HG03457 (cell line): ENCODE measurements around the gene GGA2.
A peak's percentile ranks its signal among the peaks of the same experiment; 100 is the strongest.
"Not testable (repeated sequence)": the region's sequence is repeated elsewhere in the genome, so short reads cannot be mapped to it uniquely, and the experiment has no call there.

Source experiments
- ATAC-seq: cut with Tn5 transposase; IDR thresholded peaks from one replicate; pipeline ENCODE4 v1.9.1; 2021; ENCODE audit warnings: moderate number of reproducible peaks; ENCODE audit not compliant: unreplicated experiment

GGA2 gene

GRCh38 chr16:23510164-23510914 lies at the start of gene GGA2:
GGA2 (minus strand) TSS chr16:23510494; CDS start chr16:23510411, 83 bp downstream.
- ATAC-seq = peak; percentile 56

DNA sequence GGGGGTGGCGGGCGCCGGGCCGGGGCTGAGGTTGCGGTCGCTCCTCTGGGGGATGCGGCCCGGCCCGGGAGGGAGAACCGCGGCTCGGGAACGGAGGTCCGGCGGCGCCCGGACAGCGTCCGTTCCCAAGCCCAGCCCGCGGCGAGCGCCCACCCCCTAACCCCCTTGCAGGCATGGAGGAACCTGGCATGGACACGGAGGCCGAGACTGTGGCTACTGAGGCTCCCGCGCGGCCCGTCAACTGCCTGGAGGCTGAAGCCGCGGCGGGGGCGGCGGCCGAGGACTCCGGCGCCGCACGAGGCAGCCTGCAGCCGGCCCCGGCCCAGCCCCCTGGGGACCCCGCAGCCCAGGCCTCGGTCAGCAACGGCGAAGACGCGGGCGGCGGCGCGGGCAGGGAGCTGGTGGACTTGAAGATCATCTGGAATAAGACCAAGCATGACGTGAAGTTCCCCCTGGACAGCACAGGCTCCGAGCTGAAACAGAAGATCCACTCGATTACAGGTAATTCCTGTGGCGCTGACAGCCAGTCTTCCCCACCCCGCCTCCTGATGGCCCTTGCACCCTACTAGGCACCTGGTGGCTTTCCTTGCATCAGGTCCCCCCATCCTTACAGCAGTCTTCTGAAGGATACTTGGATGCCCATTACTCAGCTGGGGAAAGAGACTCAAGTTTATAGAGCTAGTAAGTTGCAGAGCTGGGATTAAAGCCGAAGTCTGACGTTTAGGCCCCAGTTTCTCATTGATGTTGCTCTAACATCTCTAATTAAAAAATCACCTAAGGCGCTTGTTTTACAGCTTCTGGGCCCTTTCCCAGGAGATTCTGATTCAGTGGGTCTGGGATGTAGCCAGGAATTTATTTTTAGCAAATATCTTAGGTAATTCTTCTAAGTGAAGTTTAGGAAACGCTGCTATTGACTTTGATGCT lies 47.7 kb upstream of the GGA2 start:
- ATAC-seq = peak; percentile 1

GRCh38 chr16:23556881-23557778 lies 46.8 kb upstream of the GGA2 start, which contains the start of the genes EARS2 and UBFD1:
EARS2 (minus strand) TSS chr16:23557350; CDS start chr16:23557343, 7 bp downstream.
UBFD1 (plus strand) TSS chr16:23557727; CDS start chr16:23557743, 16 bp downstream.
- peak; percentile 73 for ATAC-seq

DNA sequence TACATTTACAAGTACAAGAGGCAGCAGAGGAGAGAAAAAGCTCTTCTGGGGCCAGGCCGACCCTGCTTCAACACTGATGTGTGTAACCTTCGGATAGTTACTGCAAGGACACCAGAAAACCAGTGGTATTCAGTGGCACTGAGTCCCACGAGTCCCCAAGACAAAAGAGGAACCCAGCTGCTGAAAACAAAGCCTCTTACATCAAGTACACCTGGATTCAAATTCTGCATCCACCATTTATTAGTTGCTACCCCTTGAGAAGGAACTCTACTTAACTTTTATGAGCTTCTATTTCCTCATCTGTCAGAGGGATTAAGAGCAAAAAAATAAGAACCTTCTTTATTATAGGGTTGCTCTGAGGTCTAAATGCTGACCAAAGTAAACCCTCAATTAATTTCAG lies 44.2 kb upstream of the GGA2 start:
- ATAC-seq = no peak

GRCh38 chr16:23552161-23552560 lies 41.9 kb upstream of the GGA2 start:
- no peak for ATAC-seq

DNA sequence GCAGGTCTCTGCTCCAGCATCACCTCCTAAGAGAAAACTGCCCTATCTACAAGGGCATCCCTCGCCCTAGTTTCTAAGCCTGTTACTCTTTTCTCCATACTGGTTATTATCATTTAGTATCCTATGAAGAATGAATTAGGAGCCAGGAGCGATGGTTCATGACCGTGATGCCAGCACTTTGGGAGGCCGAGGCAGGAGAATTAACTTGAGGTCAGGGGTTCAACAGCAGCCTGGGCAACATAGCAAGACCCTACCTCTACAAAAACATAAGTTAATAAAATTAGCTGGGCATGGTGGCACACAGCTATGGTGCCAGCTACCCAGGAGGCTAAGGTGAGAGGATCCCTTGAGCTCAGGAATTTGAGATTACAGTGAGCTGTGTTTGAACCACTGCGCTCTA lies 39.6 kb upstream of the GGA2 start:
- no peak for ATAC-seq

DNA sequence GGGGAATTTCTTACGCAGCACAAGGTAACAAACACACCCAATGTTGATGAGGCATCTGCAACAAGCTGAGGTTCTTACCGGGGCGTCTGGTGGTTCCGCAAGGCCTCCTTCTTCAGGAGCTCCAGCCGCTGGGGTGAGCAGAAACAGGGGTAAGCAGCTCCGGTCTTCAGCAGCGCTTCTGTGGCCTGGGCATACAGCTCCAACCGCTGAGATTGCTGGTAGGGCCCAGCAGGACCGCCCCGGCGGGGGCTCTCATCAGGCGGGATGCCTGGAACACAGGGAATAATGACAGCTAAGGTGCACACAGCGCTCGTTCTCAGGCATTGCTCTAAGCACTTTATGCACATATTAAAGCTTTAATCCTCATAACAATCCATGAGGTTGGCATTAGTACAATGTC lies 34.1 kb upstream of the GGA2 start:
- no peak for ATAC-seq

DNA sequence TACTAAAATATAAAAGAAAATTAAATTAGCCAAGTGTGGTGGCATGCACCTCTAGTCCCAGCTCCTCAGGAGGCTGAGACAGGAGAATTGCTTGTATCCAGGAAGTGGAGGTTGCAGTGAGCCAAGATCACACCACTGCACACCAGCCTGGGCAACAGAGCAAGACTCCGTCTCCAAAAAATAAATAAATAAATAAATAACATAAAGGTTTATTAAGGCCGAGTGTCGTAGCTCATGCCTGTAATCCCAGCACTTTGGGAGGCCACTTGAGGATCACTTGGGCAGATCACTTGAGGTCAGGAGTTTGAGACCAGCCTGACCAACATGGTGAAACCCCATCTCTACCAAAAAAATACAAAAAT lies 30.5 kb upstream of the GGA2 start:
- not testable (repeated sequence) for ATAC-seq

- ATAC-seq = no peak
These were observed 29.9 kb upstream of the GGA2 start for GRCh38 chr16:23539984-23540816.

DNA sequence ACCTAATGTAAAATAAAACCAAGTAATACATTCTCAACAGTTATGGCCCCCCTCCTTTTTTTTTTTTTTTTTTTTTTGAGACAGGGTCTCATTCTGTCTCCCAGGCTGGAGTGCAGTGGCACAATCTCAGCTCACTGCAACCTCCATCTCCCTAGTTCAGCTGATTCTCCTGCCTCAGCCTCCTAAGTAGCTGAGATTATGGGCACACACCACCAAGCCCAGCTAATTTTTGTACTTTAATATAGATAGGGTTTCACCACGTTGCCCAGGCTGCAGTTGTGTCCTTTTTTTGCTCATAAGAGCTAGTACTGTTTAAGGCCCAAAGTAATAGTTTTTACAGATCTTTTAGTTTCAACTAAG lies 28.6 kb upstream of the GGA2 start:
- no peak for ATAC-seq

- no peak for ATAC-seq
These were observed 27.1 kb upstream of the GGA2 start for GRCh38 chr16:23537390-23537789.

GRCh38 chr16:23535901-23536300 lies 25.6 kb upstream of the GGA2 start:
- ATAC-seq = no peak

DNA sequence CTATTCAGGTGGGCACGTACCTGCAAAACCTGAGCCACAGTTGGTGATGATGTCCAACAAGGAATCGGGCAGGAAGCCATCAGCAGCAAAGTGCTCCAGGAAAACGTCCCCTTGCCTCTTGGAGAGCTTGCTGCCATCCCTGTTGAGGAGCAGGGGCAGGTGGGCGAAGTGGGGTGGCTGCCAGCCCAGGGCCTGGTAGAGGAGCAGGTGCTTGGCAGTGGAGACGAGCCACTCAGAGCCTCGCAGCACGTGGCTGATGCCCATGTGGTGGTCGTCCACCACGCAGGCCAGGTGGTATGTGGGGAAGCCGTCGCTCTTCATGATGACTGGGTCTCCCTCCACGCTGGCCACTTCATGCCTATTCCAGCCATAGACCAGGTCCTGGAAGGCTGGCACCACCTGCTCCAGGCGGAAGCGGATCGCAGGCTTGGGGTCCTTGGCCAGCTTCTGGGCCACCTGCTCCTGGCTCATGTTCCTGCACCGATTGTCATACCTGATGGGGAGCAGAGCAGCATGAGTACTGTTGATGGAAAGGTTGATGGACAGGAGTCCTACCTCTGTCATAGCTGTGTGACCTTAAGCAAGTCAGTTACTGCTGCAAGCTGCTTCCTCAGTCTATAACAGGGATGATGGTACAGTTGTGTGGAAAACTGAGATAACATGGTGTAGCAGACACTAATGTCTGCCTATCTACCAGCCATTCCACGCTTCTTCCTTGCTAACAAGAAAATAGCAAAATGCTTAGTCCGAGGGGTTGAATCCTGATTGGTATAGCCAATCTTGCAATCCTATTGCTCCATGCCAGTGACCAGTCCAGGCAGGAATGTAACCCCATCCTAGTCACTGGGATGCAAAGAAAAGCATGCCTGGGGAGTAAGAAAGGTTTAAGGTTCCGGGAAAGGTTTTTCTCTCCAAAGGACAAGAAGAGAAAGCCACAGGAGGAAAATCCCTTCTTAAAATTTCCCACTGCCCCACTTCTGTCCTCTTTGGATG lies 24.9 kb upstream of the GGA2 start:
- no peak for ATAC-seq

DNA sequence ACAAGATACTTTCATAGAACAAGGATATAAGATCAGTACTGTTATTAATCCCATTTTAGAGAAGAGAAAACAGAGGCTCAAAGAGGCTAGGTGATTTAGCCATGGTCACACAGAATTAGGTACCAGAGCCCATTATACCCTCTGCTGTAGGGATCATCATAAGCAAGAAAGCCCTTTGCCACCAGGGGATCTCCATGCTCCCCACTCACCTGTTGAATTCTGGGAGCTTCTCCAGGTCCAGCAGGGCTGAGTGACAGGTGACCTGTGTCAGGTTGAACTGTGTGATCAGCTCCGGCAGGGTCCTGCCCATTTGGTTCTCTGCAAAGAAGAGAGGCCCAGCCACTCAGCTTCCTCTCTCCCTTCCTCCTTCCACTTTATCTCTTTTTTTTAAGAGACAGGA lies 22.2 kb upstream of the GGA2 start:
- no peak for ATAC-seq

GRCh38 chr16:23530062-23530461 lies 19.8 kb upstream of the GGA2 start:
- no peak for ATAC-seq

DNA sequence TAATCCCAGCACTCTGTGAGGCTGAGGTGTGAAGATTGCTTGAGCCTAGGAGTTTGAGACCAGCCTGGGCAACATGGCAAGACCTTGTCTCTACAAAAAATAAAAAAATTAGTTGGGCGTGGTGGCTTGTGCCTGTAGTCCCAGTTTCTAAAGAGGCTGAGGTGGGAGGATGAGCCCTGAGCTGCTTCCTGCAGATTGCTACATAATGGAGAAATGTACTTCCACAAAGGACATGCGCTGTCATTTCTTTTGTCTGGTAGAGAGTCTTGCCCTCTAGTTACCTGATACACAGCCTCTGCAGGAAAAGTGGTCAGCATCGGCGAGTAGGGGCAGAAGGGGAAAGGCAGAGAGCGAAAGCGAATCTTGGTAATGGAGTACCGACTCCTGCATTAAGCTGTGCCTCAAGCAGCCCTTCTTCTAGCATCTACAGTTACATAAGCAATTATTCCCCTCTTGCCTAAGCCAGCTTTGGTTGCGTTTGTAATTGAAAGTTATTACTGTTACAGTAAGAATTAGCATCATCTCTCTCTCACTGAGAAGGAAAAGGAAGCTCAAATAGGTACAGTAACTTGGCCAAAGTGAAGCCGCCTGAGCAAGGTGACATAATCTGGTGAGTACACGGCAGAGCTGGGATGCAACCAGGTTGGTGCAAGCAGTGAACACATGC lies 18.5 kb upstream of the GGA2 start:
- no peak for ATAC-seq

DNA sequence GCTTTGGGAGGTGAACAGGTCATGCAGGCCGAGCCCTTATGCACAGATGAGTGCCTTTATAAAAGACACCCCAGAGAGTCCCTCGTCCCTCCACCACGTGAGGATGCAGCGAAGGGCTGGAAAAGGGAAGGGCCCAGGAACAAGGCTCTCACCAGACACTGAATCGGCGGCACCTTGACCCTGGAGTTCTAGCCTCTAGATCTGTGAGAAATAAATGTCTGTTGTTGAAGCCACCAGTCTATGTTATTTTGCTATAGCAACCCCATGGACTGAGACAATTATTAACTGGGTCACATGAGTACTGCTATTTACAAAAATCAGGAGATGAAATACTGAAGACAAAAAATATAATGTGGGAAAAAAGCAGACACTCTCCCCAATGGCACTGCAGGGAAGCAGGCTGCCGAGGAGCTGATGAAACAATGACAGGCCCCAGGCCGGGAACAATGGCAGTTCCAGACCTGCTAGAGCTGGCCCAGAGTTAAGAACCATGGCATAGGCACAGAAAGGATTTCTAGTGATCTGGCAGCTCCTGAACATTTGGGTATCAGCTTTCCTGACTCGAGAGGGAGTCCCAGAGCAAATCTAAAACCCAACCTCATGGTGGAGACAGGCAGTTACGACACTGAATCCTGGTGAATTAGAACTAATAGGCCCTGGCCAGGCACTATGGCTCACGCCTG lies 17.8 kb upstream of the GGA2 start:
- no peak for ATAC-seq

- ATAC-seq = no peak
These were observed 14.6 kb upstream of the GGA2 start for GRCh38 chr16:23524886-23525285.
